HepG2 (cell line): Measurements from ENCODE around the gene KHK. TPM values are rescaled to one million over a fixed set of nuclear protein-coding genes. Genes with fewer than 3 reads are reported as not detected.

ENCODE experiments used
- ATF6 ChIP-seq: sonication (generic); formaldehyde crosslinking; conservative IDR thresholded peaks from 2 replicates; pipeline ENCODE4 v1.4.0; 2020; ENCODE audit warnings: missing genetic modification reagents
- GABPA ChIP-seq, 2 experiments: IDR thresholded peaks; 2 replicates each; pipeline ENCODE4 v1.6.1; 2011 to 2016; ENCODE audit warnings: low read depth in 2 of 2, low read length in 1 of 2, missing biosample characterization in 1 of 2, missing genetic modification characterization in 1 of 2
- MLLT10 ChIP-seq: sonication (generic); formaldehyde crosslinking; IDR thresholded peaks from 2 replicates; pipeline ENCODE4 v1.4.0; 2020; ENCODE audit warnings: missing genetic modification reagents
- PREB ChIP-seq: sonication (generic); formaldehyde crosslinking; IDR thresholded peaks from 2 replicates; pipeline ENCODE4 v1.4.0; 2020; ENCODE audit warnings: missing genetic modification reagents
- RNF2 ChIP-seq: fragments of 450-650 bp; conservative IDR thresholded peaks from 2 replicates; pipeline ENCODE4 v1.6.1; 2016; ENCODE audit warnings: low read depth
- TFDP1 ChIP-seq: IDR thresholded peaks from 2 replicates; pipeline ENCODE4 v1.6.1; 2016; ENCODE audit warnings: missing compliant biosample characterization, missing genetic modification reagents, borderline replicate concordance
- THRA ChIP-seq: sonication (generic); formaldehyde crosslinking; IDR thresholded peaks from 2 replicates; pipeline ENCODE4 v1.4.0; 2020; ENCODE audit warnings: missing genetic modification reagents, borderline replicate concordance
- USF2 ChIP-seq, 2 experiments: sonication (generic) in 1 of 2; formaldehyde crosslinking in 1 of 2; IDR thresholded peaks; 2 replicates each; pipeline versions ENCODE4 v1.5.1 to v1.6.1; 2011 to 2020; ENCODE audit warnings: borderline replicate concordance in 1 of 2, low read depth in 1 of 2, low read length in 1 of 2, mild to moderate bottlenecking in 1 of 2, missing genetic modification reagents in 1 of 2, moderate library complexity in 1 of 2
- ZNF687 ChIP-seq: sonication (generic); formaldehyde crosslinking; IDR thresholded peaks from 2 replicates; pipeline ENCODE4 v1.5.1; 2020; ENCODE audit warnings: mild to moderate bottlenecking, missing genetic modification reagents, moderate library complexity
- ZNF883 ChIP-seq: sonication (generic); formaldehyde crosslinking; IDR thresholded peaks from 2 replicates; pipeline ENCODE4 v1.5.1; 2020; ENCODE audit warnings: mild to moderate bottlenecking, missing genetic modification reagents; ENCODE audit errors: not compliant biosample characterization
- ZSCAN20 ChIP-seq: sonication (generic); formaldehyde crosslinking; IDR thresholded peaks from 2 replicates; pipeline ENCODE4 v1.4.0; 2020; ENCODE audit warnings: missing genetic modification reagents, mild to moderate bottlenecking, borderline replicate concordance
- polyA plus RNA-seq, 8 experiments: library from polyadenylated mRNA; depleted of rRNA in 3 of 8; stranded (reverse) in 7 of 8; unstranded in 1 of 8; fragments of >200 nt; fragmentation: Illumina TruSeq in 4 of 8; extraction: Trizol in 4 of 8; gene quantifications; 2 replicates each; pipeline versions ENCODE4 v1.2.1 to v1.2.3, GENCODE V29; 2011 to 2016; ENCODE audit warnings: low read depth in 4 of 8, missing spikeins in 1 of 8, mixed read lengths in 1 of 8; ENCODE audit not compliant: insufficient read depth in 1 of 8
- total RNA-seq, 5 experiments: library from RNA; depleted of rRNA; stranded (reverse); fragments of >200 nt; fragmentation: Illumina TruSeq; extraction: Trizol; gene quantifications; 2 replicates each; pipeline ENCODE4 v1.2.3, GENCODE V29; 2016; ENCODE audit warnings: low read depth in 1 of 5
- TF ChIP-seq, protein P1 (sequence below): IDR thresholded peaks from 2 replicates; pipeline ENCODE4 v1.6.1; 2016; ENCODE audit warnings: missing compliant biosample characterization, missing genetic modification reagents, borderline replicate concordance

Gene KHK
- total and polyA plus RNA-seq, 2 of the 13 experiments (the other 11 are each of a cell fraction or from before 2014, with no cell fraction given) = 40.9 to 99.2 TPM

- TF ChIP-seq ZNF687 (CRISPR knock-in tag) (peak; percentile 98; the same call in 1 of the 2 replicates), USF2 (IDR thresholded peaks at IDR 0.05; ENCODE audit: low read depth, low read length) (no peak), USF2 (CRISPR knock-in tag; IDR thresholded peaks at IDR 0.05; ENCODE audit: borderline replicate concordance) (no peak), PREB (CRISPR knock-in tag) (no peak), GABPA (IDR thresholded peaks at IDR 0.05; ENCODE audit: low read depth, low read length) (no peak), GABPA (CRISPR knock-in tag; IDR thresholded peaks at IDR 0.05; ENCODE audit: low read depth) (no peak), MLLT10 (CRISPR knock-in tag) (no peak), ATF6 (CRISPR knock-in tag) (no peak), THRA (CRISPR knock-in tag) (no peak; the same call in 1 of the 2 replicates), ZSCAN20 (no peak; the same call in 1 of the 2 replicates), ZNF883 (CRISPR knock-in tag) (no peak), TFDP1 (CRISPR knock-in tag) (no peak), RNF2 (no peak; the same call in 1 of the 2 replicates)
- TF ChIP-seq, protein P1, sequence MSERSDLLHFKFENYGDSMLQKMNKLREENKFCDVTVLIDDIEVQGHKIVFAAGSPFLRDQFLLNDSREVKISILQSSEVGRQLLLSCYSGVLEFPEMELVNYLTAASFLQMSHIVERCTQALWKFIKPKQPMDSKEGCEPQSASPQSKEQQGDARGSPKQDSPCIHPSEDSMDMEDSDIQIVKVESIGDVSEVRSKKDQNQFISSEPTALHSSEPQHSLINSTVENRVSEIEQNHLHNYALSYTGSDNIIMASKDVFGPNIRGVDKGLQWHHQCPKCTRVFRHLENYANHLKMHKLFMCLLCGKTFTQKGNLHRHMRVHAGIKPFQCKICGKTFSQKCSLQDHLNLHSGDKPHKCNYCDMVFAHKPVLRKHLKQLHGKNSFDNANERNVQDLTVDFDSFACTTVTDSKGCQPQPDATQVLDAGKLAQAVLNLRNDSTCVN (CRISPR knock-in tag) = 0 out of 2 replicates have a peak, but pooled peaks have one; percentile 39
Measured at GRCh38 chr2:27049422-27050280, 36.9 kb upstream of the KHK start (continued).
